GM12878 (cell line): ENCODE results near the gene PCED1A. TPM values are rescaled to one million over a fixed set of nuclear protein-coding genes. Genes with fewer than 3 reads are reported as not detected.

Source experiments
- ATAC-seq: fragments of 200-7000 bp; cut with Tn5 transposase; 3 replicates; pipeline ENCODE4 v1.9.1; 2020; ENCODE audit warnings: mild to moderate bottlenecking, moderate library complexity
- BruUV-seq: library from RNA; stranded (reverse); fragments of 400-500 nt; replicated peaks from 2 replicates; lab custom pipeline; 2021; lab: Mats Ljungman, UMichigan
- CTCF ChIA-PET: fragments of 300-600 bp; sonication (Branson Sonifier 250); formaldehyde crosslinking; extraction: SDS; loops from one replicate; lab custom pipeline; 2021; ENCODE audit warnings: inconsistent platforms; lab: Yijun Ruan, JAX
- POLR2A ChIA-PET: fragments of 350-600 bp; formaldehyde crosslinking; extraction: SDS; loops from one replicate; lab custom pipeline; 2021; ENCODE audit warnings: inconsistent platforms; lab: Charles Lee
- RAD21 ChIA-PET: fragments of 300-600 bp; sonication (Branson Sonifier 250); formaldehyde crosslinking; loops from one replicate; lab custom pipeline; 2023; ENCODE audit warnings: antibody characterized with exemption; ENCODE audit not compliant: unreplicated experiment; lab: Charles Lee
- SMC1A ChIA-PET: fragments of 300-600 bp; sonication (Branson Sonifier 250); formaldehyde crosslinking; loops from one replicate; lab custom pipeline; 2023; ENCODE audit not compliant: unreplicated experiment, uncharacterized antibody; lab: Charles Lee
- DNase-seq: peaks from one replicate; pipeline ENCODE4 v3.0.0-alpha.2; 2011; ENCODE audit warnings: low read depth, low spot score
- FAIRE-seq: peaks from 3 replicates; lab custom pipeline; 2011; peaks lifted over from hg19 to GRCh38; lab: Jason Lieb, UNC
- H2AFZ ChIP-seq: 2 replicates; pipeline ENCODE4 v1.6.0; 2011; ENCODE audit warnings: low read depth, low read length, control low read depth; ENCODE audit not compliant: control insufficient read depth
- H3K27ac ChIP-seq: 2 replicates; pipeline ENCODE4 v1.5.1; 2011; ENCODE audit warnings: control low read depth; ENCODE audit not compliant: control insufficient read depth, insufficient read depth
- H3K27me3 ChIP-seq, 2 experiments: replicated peaks in 1 of 2; 2 replicates each; pipeline versions ENCODE4 v1.6.0 to v1.6.1; 2011; ENCODE audit warnings: low read length in 1 of 2; ENCODE audit not compliant: control insufficient read depth in 2 of 2, insufficient read depth in 2 of 2
- H3K36me3 ChIP-seq, 2 experiments: 2 replicates each; pipeline ENCODE4 v1.5.1; 2011; ENCODE audit warnings: low read length in 1 of 2; ENCODE audit not compliant: control insufficient read depth in 2 of 2, insufficient read depth in 2 of 2
- H3K4me1 ChIP-seq: 2 replicates; pipeline ENCODE4 v1.6.1; 2011; ENCODE audit warnings: mild to moderate bottlenecking, low read length, moderate library complexity, mixed read lengths; ENCODE audit not compliant: control insufficient read depth, insufficient read depth
- H3K4me2 ChIP-seq: 2 replicates; pipeline ENCODE4 v1.6.0; 2011; ENCODE audit warnings: control low read depth; ENCODE audit not compliant: control insufficient read depth, insufficient read depth
- H3K4me3 ChIP-seq: fragments of 200-600 bp; sonication (generic); 2 replicates; pipeline ENCODE4 v1.5.1; 2016
- H3K79me2 ChIP-seq: 2 replicates; pipeline ENCODE4 v1.6.0; 2011; ENCODE audit warnings: low read length; ENCODE audit not compliant: control insufficient read depth, insufficient read depth
- H3K9ac ChIP-seq: 2 replicates; pipeline ENCODE4 v1.8.0; 2011; ENCODE audit warnings: low read length, control low read depth, mixed read lengths; ENCODE audit not compliant: control insufficient read depth, insufficient read depth
- H3K9me3 ChIP-seq: replicated peaks from 3 replicates; pipeline ENCODE4 v1.5.1; 2011; ENCODE audit warnings: mild to moderate bottlenecking, low read length; ENCODE audit not compliant: control insufficient read depth, insufficient read depth
- H4K20me1 ChIP-seq: 2 replicates; pipeline ENCODE4 v1.6.0; 2011; ENCODE audit not compliant: control insufficient read depth, insufficient read depth
- ATF2 ChIP-seq: IDR thresholded peaks from 2 replicates; pipeline ENCODE4 v1.6.1; 2012; ENCODE audit warnings: low read length, inconsistent platforms
- BCLAF1 ChIP-seq: fragments of 450-650 bp; IDR thresholded peaks from 2 replicates; pipeline ENCODE4 v1.6.1; 2017; ENCODE audit warnings: antibody characterized with exemption, mild to moderate bottlenecking, moderate library complexity
- E2F4 ChIP-seq: IDR thresholded peaks from 2 replicates; pipeline ENCODE4 v1.6.1; 2012; ENCODE audit warnings: low read depth, low read length, improper control_type of control experiment
- ETV6 ChIP-seq, 2 experiments: fragments of 450-650 bp in 1 of 2; IDR thresholded peaks in 1 of 2; conservative IDR thresholded peaks in 1 of 2; 2 replicates each; pipeline ENCODE4 v1.6.1; 2014; ENCODE audit warnings: antibody characterized with exemption in 1 of 2, borderline replicate concordance in 1 of 2, low read depth in 1 of 2, mild to moderate bottlenecking in 1 of 2, moderate library complexity in 1 of 2
- FOXK2 ChIP-seq: fragments of 450-650 bp; IDR thresholded peaks from 2 replicates; pipeline ENCODE4 v1.6.1; 2017; ENCODE audit warnings: mild to moderate bottlenecking, moderate library complexity
- IRF4 ChIP-seq: IDR thresholded peaks from 2 replicates; pipeline ENCODE4 v1.6.1; 2011; ENCODE audit warnings: low read depth, low read length
- MTA3 ChIP-seq: IDR thresholded peaks from 2 replicates; pipeline ENCODE4 v1.6.1; 2012; ENCODE audit warnings: low read length, inconsistent platforms, borderline replicate concordance
- RUNX3 ChIP-seq: IDR thresholded peaks from 2 replicates; pipeline ENCODE4 v1.6.1; 2012; ENCODE audit warnings: low read length, inconsistent platforms
- ZNF687 ChIP-seq: fragments of 450-650 bp; IDR thresholded peaks from 2 replicates; pipeline ENCODE4 v1.6.1; 2017; ENCODE audit warnings: mild to moderate bottlenecking, moderate library complexity
- WGBS: methylation state at CpG from one replicate; pipeline ENCODE4 v1.1.6; 2016; ENCODE audit warnings: low lambda C conversion rate; ENCODE audit not compliant: insufficient replicate concordance, insufficient coverage; ENCODE audit errors: missing lambda C conversion rate; 5-methylcytosine and 5-hydroxymethylcytosine counted together
- in situ Hi-C: fragments of 300-500 bp; cut with MboI; formaldehyde crosslinking; loops from 9 replicates; pipeline ENCODE4 v1.14.3; 2018; ENCODE audit warnings: mixed read lengths
- intact Hi-C: fragments of 100-400 bp; cut with micrococcal nuclease; formaldehyde crosslinking; loops from one replicate; pipeline ENCODE4 v1.14.2; 2022; ENCODE audit not compliant: unreplicated experiment
- polyA plus RNA-seq, 11 experiments: library from polyadenylated mRNA; depleted of rRNA in 4 of 11; unstranded in 6 of 11; stranded (reverse) in 5 of 11; fragments of >200 nt; fragmentation: Nextera tagmentation in 4 of 11; fragmentation: Illumina TruSeq in 1 of 11; extraction: Ambion mirVana in 4 of 11; extraction: Trizol in 1 of 11; gene quantifications; 1 replicate in 1 of 11; 2 replicates in 10 of 11; pipeline versions ENCODE4 v1.2.1 to v1.2.3, GENCODE V29; 2011 to 2016; ENCODE audit warnings: inconsistent platforms in 2 of 11, missing spikeins in 2 of 11, low read depth in 1 of 11
- total RNA-seq, 4 experiments: library from RNA; depleted of rRNA in 3 of 4; stranded (reverse); fragments of >200 nt in 3 of 4; fragmentation: Illumina TruSeq in 1 of 4; extraction: Trizol in 1 of 4; gene quantifications; 2 replicates each; pipeline versions ENCODE4 v1.2.1 to v1.2.3, GENCODE V29; 2013 to 2021

Gene PCED1A
- total and polyA plus RNA-seq, 10 of the 15 experiments (the other 5 are each of a cell fraction or from before 2014, with no cell fraction given): 4.5 to 30.9 (median 12.0) TPM

GRCh38 chr20:2798095-2798805 is 42.2 kb downstream of the PCED1A start:
- ATAC-seq: no peak
- Histone ChIP-seq H2AFZ (no peak overlapping the region), H4K20me1 (no peaks in the 10 kb centered on the region), H3K27me3 (peaks cover 11 to 18% of the 10 kb centered on the region in 2 experiments), H3K27ac (no peak overlapping the region), H3K4me1 (no peaks in the 10 kb centered on the region), H3K4me3 (no peak overlapping the region), H3K9ac (no peak overlapping the region), H3K36me3 (no peaks in the 10 kb centered on the region), H3K9me3 (no peaks in the 10 kb centered on the region), H3K4me2 (no peak overlapping the region), H3K79me2 (no peaks in the 10 kb centered on the region)
- BruUV-seq: no TSS peak
- TF ChIP-seq BCLAF1 (no peak), MTA3 (no peak), FOXK2 (no peak), ZNF687 (no peak), ATF2 (no peak), IRF4 (no peak), E2F4 (no peak), ETV6 (conservative IDR thresholded peaks at IDR 0.05 in 1 of 2, IDR thresholded peaks at IDR 0.05 in 1 of 2; ENCODE audit: borderline replicate concordance in 1 of 2, low read depth in 1 of 2) (no peak), RUNX3 (no peak)
- no peak for DNase-seq
- RAD21 ChIA-PET: no interaction called here
- in situ Hi-C loops (no loop called here), intact Hi-C loops (no loop called here)
- FAIRE-seq: no peak
- WGBS: 54% methylated on average over 19 of the region's 19 CpGs
- POLR2A ChIA-PET: no interaction called here
- CTCF ChIA-PET: no interaction called here
- SMC1A ChIA-PET: no interaction called here
